ENCODE data around the gene POLG2.

POLG2 gene

GRCh38 chr17:64496786-64497564 is at the start of gene POLG2:
Gene POLG2 (minus strand): TSS chr17:64497054. CDS start chr17:64496968, 86 bp downstream.
- DNase-seq (ENCODE audit: low spot score) = peak; percentile 86

- no peak for DNase-seq (ENCODE audit: low spot score)
Observed at GRCh38 chr17:64544742-64545141, 47.9 kb upstream of the POLG2 start.

GRCh38 chr17:64540118-64540776 is 43.4 kb upstream of the POLG2 start:
- no peak for DNase-seq (ENCODE audit: low spot score)

- DNase-seq (ENCODE audit: low spot score) = no peak
Observed at GRCh38 chr17:64538508-64539130, 41.8 kb upstream of the POLG2 start.

DNA sequence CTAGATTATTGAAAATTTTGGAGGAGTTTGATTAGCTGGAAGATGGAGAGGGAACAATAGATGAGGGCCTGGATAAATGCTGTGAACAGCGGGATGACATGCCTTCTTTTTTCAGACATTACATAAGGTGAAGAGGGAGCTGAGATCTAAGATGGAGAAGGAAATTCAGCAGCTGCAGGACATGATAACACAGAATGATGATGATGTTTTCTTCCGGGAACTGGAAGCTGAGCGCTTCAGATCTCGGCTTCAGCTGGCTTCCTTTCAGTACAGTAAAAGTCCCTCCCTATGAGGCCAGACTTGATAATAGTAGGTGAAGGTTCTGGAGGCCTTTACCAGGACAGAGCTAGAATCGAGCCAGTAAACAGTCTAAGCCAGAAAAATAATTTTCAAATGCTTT is 40.6 kb upstream of the POLG2 start:
- no peak for DNase-seq (ENCODE audit: low spot score)

GRCh38 chr17:64536913-64537312 is 40.1 kb upstream of the POLG2 start:
- no peak for DNase-seq (ENCODE audit: low spot score)

GRCh38 chr17:64535357-64535756 is 38.5 kb upstream of the POLG2 start:
- DNase-seq (ENCODE audit: low spot score) = no peak

- no peak for DNase-seq (ENCODE audit: low spot score)
Observed at GRCh38 chr17:64534187-64534586, 37.3 kb upstream of the POLG2 start.

- DNase-seq (ENCODE audit: low spot score) = no peak
Observed at GRCh38 chr17:64533784-64534183, 36.9 kb upstream of the POLG2 start.

DNA sequence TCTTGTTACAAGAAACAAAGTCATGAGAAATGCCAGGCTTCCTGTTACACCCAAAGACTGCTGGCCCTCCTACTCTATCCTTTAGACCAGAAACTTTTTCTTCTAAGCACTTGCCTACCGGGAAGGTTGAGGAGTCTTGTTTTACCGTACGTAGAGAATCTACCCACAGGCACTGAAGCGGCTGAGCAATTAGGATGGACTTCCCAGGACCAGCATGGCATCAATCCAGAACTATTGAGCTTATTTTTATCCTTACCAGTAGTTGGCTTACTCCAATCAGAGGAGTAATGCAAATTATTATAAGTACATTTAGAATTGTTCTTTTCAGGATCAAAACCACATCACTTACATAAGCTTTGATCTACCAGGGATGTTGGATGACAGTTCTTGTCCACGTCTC is 35.6 kb upstream of the POLG2 start:
- no peak for DNase-seq (ENCODE audit: low spot score)

DNA sequence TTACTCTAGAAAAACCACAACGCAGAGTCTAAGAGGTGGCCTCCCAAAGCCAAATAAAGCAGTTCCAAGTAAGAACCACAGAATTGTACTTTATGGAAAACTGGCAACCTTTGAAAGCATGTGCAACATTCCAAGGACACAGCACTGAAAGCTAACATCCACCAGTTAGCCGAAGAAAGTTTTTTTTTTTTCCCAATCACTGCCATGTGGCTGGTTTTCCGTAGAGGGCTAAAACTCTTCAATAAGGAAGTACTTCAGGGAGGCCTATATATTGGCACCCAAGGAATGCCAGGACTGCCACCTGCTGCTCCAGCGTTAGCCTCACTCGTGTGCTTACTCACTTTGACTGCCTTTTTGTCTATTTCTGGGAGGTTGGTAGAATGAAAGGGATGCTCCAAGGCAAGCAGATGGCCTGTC is 35.1 kb upstream of the POLG2 start:
- no peak for DNase-seq (ENCODE audit: low spot score)

- DNase-seq (ENCODE audit: low spot score) = no peak
Observed at GRCh38 chr17:64529221-64529620, 32.4 kb upstream of the POLG2 start.

DNA sequence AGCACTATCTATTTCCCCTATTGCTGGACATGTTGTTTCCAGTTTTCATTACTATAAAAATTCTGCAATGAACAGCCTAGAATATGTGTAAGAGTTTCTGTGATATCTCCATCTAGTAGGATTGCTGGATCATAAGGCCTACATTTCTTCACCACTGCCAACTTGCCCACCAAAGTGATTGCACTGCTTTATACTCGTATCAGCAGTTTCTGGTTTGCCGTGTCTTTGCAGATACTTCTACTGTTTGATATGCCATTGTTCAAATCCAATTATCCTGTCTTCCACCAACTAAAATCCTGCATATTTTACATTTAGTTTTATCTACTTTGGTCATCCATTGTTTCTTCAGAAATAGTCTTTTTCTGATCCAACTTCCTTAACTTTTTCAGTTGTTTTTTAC is 31.1 kb upstream of the POLG2 start:
- DNase-seq (ENCODE audit: low spot score) = no peak

- DNase-seq (ENCODE audit: low spot score) = no peak
Observed at GRCh38 chr17:64520359-64520758, 23.5 kb upstream of the POLG2 start.

GRCh38 chr17:64519601-64520000 is 22.7 kb upstream of the POLG2 start:
- DNase-seq (ENCODE audit: low spot score) = no peak

DNA sequence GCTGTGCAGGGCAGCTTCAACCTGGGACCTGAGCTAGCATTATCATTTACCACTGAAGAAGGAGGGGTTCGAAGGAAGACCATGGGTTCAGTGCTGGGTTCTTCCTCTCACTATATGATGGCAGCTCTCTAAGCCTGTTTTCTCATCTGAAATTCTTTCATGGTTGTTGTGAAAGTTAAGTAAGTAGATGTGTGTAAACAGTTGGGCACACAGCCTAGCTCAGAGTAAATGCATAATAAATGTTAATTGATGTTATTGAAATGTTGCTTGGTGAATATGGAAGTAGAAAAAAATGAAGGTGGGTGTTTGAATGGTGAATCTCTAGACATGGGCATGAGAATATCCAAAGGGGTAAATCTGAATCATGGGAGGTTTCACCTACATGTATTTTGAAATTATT is 19.0 kb upstream of the POLG2 start:
- no peak for DNase-seq (ENCODE audit: low spot score)

GRCh38 chr17:64515419-64515818 is 18.6 kb upstream of the POLG2 start:
- no peak for DNase-seq (ENCODE audit: low spot score)

DNA sequence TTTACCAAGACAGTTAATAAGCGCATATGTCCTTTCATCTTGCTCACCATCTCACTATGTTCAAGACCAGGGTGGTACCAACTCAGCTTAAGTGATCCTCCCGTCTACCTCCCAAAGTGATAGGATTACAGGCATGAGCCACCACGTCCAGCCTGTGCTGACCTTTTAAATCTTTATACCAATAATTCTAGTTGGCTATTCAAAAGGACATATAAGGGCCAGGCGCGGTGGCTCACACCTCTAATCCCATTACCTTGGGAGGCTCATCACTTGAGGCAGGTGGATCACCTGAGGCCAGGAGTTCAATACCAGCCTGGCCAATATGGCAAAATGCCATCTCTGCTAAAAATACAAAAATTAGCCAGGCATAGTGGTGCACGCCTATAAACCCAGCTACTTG is 12.3 kb upstream of the POLG2 start:
- DNase-seq (ENCODE audit: low spot score) = no peak

DNA sequence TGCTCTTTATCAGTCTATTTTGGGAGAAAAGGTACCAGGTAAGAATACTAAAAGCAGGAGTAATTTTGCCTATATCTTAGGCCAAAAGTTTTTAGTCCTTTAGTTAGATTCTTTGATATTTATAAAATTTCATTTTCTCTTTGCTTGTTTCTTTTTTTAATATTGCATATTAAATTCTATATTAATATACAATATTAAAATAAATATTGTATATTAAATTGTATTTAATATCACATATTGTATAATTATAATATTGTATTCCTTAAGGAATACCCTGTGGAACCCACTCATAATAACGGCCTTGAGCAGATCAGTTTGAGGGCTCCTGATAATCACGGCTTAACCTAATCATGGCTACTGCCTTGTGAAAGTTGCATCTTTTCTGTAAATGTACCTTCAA is 11.8 kb upstream of the POLG2 start:
- no peak for DNase-seq (ENCODE audit: low spot score)

- peak; percentile 83 for DNase-seq (ENCODE audit: low spot score)
Observed at GRCh38 chr17:64507413-64507782, 10.5 kb upstream of the POLG2 start.

GRCh38 chr17:64506576-64507412 is 9.9 kb upstream of the POLG2 start, which contains the start of gene CEP95:
Gene CEP95 (plus strand): TSS chr17:64506977. CDS start chr17:64507098, 121 bp downstream.
- DNase-seq (ENCODE audit: low spot score) = peak; percentile 95

GRCh38 chr17:64506201-64506575 is 9.3 kb upstream of the POLG2 start, which contains the start of gene DDX5:
Gene DDX5 (minus strand): TSS chr17:64506289. CDS start chr17:64506119, 170 bp downstream.
- peak; percentile 92 for DNase-seq (ENCODE audit: low spot score)
